SW 1271 (cell line): Measurements from ENCODE around the gene TUSC7.

Experiments
- DNase-seq, 2 experiments: peaks; one replicate each; lab custom pipeline; 2025; lab: John Stamatoyannopoulos, UW

TUSC7 gene

GRCh38 chr3:116709479-116709878, at the start of gene TUSC7:
TSS of gene TUSC7 (plus strand) at chr3:116709779.
- no peak for DNase-seq

DNA sequence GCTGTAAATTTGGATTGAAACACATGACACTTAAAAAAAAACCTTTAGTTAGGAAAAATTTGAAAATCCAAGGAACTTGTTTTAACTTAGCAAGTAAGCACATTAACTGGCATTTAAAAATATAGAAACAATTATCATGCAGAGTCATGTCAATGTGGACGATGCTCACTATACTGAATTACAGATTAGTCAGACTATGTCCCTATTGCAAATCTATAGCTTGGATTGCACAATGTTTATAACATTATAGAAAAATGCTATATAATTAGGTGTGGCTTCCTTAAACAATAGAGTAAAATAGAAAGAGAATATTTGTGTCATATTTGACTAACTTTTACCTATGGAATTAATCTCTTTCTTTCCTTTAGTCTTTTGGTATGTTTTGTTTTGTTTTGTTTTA, 48.4 kb upstream of the TUSC7 start:
- no peak for DNase-seq

- DNase-seq: no peak
These were observed 46.1 kb upstream of the TUSC7 start for GRCh38 chr3:116663161-116664110.

GRCh38 chr3:116667324-116667723, 42.3 kb upstream of the TUSC7 start:
- DNase-seq: no peak

GRCh38 chr3:116667791-116668190, 41.8 kb upstream of the TUSC7 start:
- DNase-seq: no peak

DNA sequence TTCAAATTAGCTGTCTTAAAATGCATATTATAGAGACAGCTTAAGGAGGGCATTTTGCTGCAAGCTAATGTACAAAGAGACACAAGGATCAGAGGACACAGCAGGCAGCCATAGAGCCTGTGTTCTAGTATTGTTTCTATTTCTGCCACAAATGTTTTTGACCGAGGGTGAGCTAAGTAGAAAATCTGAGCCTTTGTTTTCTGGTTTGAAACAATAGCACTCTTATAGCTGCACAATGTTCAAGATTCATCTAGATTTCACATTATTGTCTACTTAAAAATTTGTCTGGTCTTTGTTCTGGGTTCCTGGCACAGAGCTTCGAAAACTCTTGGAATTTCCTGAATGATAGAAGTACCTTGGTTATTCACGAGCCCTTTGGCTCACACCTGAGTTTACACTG, 40.0 kb upstream of the TUSC7 start:
- no peak for DNase-seq

- DNase-seq: no peak
These were observed 38.4 kb upstream of the TUSC7 start for GRCh38 chr3:116671151-116671550.

- no peak for DNase-seq
These were observed 30.7 kb upstream of the TUSC7 start for GRCh38 chr3:116678853-116679252.

GRCh38 chr3:116691041-116691440, 18.5 kb upstream of the TUSC7 start:
- no peak for DNase-seq

DNA sequence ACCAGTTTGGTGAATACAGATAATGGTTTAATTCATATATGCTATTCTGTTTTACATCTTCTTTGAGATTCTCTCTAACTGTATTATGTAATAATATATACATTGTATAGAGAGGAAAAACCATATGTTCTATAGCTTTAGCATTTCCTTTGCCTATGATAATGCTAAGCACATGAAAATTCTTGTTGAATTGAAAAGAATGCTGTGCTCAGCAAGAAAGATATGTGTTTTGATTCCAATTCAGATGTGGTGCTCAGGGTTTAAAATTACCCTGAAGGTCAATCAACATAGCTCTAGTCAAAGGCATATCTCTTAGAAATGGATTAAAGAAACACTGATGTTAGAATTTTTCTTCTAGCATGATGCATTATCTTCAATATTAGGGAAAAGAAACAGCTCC, 8.5 kb upstream of the TUSC7 start:
- no peak for DNase-seq

GRCh38 chr3:116702334-116702733, 7.2 kb upstream of the TUSC7 start:
- DNase-seq: no peak

DNA sequence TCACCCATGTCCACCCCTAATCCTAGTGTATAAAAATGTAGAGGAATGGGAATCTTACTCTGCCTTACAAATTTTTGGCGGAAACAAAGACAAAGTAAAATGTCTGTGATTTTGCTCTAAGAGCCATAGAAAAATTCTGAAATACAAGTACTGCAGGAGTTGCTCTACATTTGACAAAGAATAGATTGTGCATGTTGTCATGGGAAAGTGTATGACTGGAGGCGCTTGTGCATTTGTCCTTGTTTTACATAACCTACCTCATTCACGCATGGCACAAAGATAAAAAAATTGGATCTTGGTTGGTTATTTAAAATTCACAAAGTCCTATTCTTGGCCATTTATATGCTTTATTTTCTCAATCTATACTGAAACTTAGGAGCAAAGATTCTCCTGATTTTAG, 2.0 kb upstream of the TUSC7 start:
- DNase-seq: no peak

- DNase-seq: no peak
These were observed 6.9 kb downstream of the TUSC7 start for GRCh38 chr3:116716490-116716889.

DNA sequence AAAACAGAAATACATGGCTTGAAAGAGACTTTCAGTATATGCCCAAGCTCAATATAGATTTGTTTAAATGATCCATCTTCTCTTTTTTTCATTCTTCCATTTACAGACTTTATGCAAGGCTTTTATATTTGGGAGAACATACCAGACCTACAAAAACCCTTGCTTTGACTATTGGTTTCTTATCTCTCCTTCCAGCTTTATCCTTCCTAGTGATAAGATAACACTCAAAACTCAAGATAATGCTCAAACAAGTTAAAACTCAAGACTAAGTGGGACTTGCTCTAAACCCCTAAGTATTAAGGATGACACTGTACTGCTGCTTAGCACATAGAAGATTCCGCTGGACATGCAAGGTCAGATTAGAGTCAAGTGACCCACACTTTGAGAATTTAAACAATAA, 8.0 kb downstream of the TUSC7 start:
- DNase-seq: no peak

GRCh38 chr3:116728454-116728853, 18.9 kb downstream of the TUSC7 start:
- no peak for DNase-seq

DNA sequence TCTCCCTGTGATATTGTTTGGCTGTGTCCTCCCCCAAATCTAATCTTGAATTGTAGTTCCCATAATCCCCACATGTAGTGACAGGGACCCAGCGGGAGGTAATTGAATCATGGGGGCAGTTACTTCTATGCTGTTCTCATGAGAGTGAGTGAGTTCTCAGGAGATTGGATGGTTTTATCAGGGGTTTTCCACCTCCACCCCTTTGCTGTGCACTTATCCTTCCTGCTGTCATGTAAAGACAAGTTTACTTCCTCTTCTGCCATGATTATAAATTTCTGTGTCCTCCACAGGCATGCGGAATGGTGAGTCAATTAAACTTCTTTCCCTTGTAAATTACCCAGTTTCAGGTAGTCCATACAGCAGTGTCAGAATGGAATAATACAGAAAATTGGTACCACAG, 24.7 kb downstream of the TUSC7 start:
- no peak for DNase-seq

DNA sequence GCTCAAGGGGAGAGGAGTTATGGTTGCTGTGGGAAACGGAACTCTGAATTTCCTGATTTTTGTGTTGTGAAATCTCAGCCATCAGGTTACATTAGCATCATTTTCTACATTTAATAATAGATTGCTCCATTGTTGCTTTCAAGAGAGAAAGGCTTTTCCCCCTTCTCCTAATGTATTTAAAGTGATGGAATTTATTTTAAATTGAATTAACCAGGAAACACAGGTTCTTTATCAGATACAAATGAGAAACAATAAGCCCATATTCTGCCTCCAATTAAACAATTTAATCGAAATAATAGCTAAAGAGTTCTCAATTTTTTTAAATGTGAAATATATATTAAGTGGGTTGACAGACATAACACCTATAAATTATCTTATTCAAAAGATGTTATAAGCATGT, 30.1 kb downstream of the TUSC7 start:
- no peak for DNase-seq

GRCh38 chr3:116740293-116740692, 30.7 kb downstream of the TUSC7 start:
- no peak for DNase-seq

GRCh38 chr3:116741467-116741866, 31.9 kb downstream of the TUSC7 start:
- no peak for DNase-seq

DNA sequence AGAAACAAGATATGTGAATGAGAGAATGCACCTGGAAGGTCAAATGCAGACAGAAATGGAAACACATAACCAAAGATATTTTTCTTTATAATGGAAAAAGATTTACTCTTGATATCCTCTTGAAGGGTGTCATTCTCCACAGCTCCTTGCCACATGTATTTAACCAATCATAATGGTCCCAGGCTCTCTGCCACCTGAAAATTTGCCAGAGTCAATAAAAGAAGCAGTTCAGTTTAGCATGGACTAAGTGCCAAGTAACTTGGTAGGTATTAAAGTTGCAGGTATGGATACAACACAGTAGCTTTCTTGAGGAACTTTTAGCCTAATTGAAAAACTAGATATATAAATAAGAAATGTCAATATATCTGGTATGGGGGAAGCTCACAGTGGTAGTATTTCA, 33.5 kb downstream of the TUSC7 start:
- DNase-seq: no peak

GRCh38 chr3:116749388-116749787, 39.8 kb downstream of the TUSC7 start:
- DNase-seq: no peak

GRCh38 chr3:116757315-116757714, 47.7 kb downstream of the TUSC7 start:
- DNase-seq: no peak

DNA sequence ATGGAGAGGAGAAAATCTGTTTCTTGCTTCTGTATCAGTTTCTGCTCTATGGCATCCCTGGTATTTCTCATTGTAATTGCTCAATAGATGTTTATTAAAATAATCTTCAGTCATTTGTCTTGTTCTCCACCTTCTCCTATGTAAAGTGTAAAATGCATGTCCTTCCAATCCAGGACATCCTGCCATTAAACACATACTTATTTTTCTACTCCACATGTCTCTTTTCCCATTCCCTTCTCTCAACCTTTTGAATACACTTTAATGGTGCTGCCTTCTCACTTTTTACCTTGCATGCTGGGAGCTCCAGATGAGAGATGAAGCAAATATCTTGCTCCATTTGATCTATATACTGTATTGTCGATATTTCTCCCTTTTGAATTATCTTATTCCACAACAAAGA, 49.7 kb downstream of the TUSC7 start:
- no peak for DNase-seq
